Neural progenitor cell (in vitro differentiated cells): ENCODE measurements around the gene DESI2. TPM values are rescaled to one million over a fixed set of nuclear protein-coding genes. Genes with fewer than 3 reads are reported as not detected.

Experiments
- DNase-seq: peaks from one replicate; pipeline ENCODE4 v3.0.0-alpha.2; 2016; ENCODE audit warnings: low spot score
- H2AFZ ChIP-seq: fragments of 200-600 bp; sonication (generic); replicated peaks from 2 replicates; pipeline ENCODE4 v1.6.1; 2016; ENCODE audit warnings: antibody characterized with exemption
- H3F3A ChIP-seq: fragments of 200-600 bp; sonication (generic); 2 replicates; pipeline ENCODE4 v1.6.1; 2016; ENCODE audit warnings: antibody characterized with exemption, low read depth
- H3K27ac ChIP-seq: fragments of 200-600 bp; sonication (generic); 2 replicates; pipeline ENCODE4 v1.5.1; 2016; ENCODE audit warnings: mild to moderate bottlenecking
- H3K27me3 ChIP-seq: fragments of 200-600 bp; sonication (generic); 2 replicates; pipeline ENCODE4 v1.6.1; 2016; ENCODE audit warnings: mild to moderate bottlenecking, moderate library complexity
- H3K36me3 ChIP-seq: fragments of 200-600 bp; sonication (generic); 2 replicates; pipeline ENCODE4 v1.5.1; 2016
- H3K4me1 ChIP-seq: fragments of 200-600 bp; sonication (generic); 2 replicates; pipeline ENCODE4 v1.6.1; 2016; ENCODE audit warnings: mixed run types
- H3K4me2 ChIP-seq: fragments of 200-600 bp; sonication (generic); 2 replicates; pipeline ENCODE4 v1.6.1; 2016
- H3K4me3 ChIP-seq: fragments of 200-600 bp; sonication (generic); 2 replicates; pipeline ENCODE4 v1.5.1; 2016
- H3K79me2 ChIP-seq: fragments of 200-600 bp; sonication (generic); 2 replicates; pipeline ENCODE4 v1.6.1; 2016; ENCODE audit warnings: low read depth
- H3K9ac ChIP-seq: fragments of 200-600 bp; sonication (generic); 2 replicates; pipeline ENCODE4 v1.6.1; 2016
- H3K9me3 ChIP-seq: fragments of 200-600 bp; sonication (generic); 2 replicates; pipeline ENCODE4 v1.5.1; 2016; ENCODE audit warnings: low read depth
- H4K20me1 ChIP-seq: fragments of 200-600 bp; sonication (generic); 2 replicates; pipeline ENCODE4 v1.6.1; 2016; ENCODE audit warnings: low read depth
- H3K27ac Mint-ChIP-seq: 3 replicates; pipeline ENCODE4 v1.8.0; 2021; ENCODE audit warnings: mixed read lengths
- H3K27me3 Mint-ChIP-seq: 2 replicates; pipeline ENCODE4 v1.8.0; 2022; ENCODE audit warnings: low read depth, mild to moderate bottlenecking, inconsistent platforms, moderate library complexity, mixed read lengths; ENCODE audit not compliant: insufficient read depth
- H3K36me3 Mint-ChIP-seq: 3 replicates; pipeline ENCODE4 v1.8.0; 2021; ENCODE audit warnings: mixed read lengths
- H3K4me1 Mint-ChIP-seq: 3 replicates; pipeline ENCODE4 v1.8.0; 2021; ENCODE audit warnings: mixed read lengths
- H3K4me3 Mint-ChIP-seq: 3 replicates; pipeline ENCODE4 v1.8.0; 2021; ENCODE audit warnings: mild to moderate bottlenecking, moderate library complexity, mixed read lengths
- H3K9me3 Mint-ChIP-seq: 3 replicates; pipeline ENCODE4 v1.8.0; 2020; ENCODE audit warnings: mixed read lengths
- CTCF ChIP-seq: fragments of 200-600 bp; sonication (generic); IDR thresholded peaks from 2 replicates; pipeline ENCODE4 v1.5.1; 2017; ENCODE audit warnings: antibody characterized with exemption, mild to moderate bottlenecking
- EZH2 ChIP-seq: fragments of 200-600 bp; sonication (generic); IDR thresholded peaks from 2 replicates; pipeline ENCODE4 v1.6.1; 2017; ENCODE audit warnings: antibody characterized with exemption, mild to moderate bottlenecking, moderate library complexity
- EZH2phosphoT487 ChIP-seq: fragments of 200-600 bp; sonication (generic); IDR thresholded peaks from 2 replicates; pipeline ENCODE4 v1.6.1; 2017; ENCODE audit warnings: antibody characterized with exemption
- total RNA-seq: library from RNA; depleted of rRNA; stranded (reverse); fragments of >200 nt; gene quantifications from 2 replicates; pipeline ENCODE4 v1.2.3, GENCODE V29; 2015; ENCODE audit warnings: low replicate concordance

DESI2 gene
- total RNA-seq, 1 donor from 2014 or later, result 110 TPM

GRCh38 chr1:244713332-244713731, 60.4 kb downstream of the DESI2 start:
- TF ChIP-seq EZH2phosphoT487 (no peak), EZH2 (no peak), CTCF (no peak)
- H3K9me3 Mint-ChIP-seq, result no peaks in the 10 kb centered on the region
- no peak overlapping the region for H2AFZ ChIP-seq
- no peaks in the 10 kb centered on the region for H3K36me3 ChIP-seq
- H3K79me2 ChIP-seq, result no peaks in the 10 kb centered on the region
- H3K27ac ChIP-seq, result no peak overlapping the region
- no peaks in the 10 kb centered on the region for H3K27me3 Mint-ChIP-seq
- no peaks in the 10 kb centered on the region for H3K36me3 Mint-ChIP-seq
- no peaks in the 10 kb centered on the region for H3K9me3 ChIP-seq
- no peak for DNase-seq
- H3K4me3 ChIP-seq, result no peak overlapping the region
- H3K27me3 ChIP-seq, result no peaks in the 10 kb centered on the region
- H3K27ac Mint-ChIP-seq, result no peak overlapping the region
- H3K4me1 Mint-ChIP-seq, result no peaks in the 10 kb centered on the region
- H3K4me1 ChIP-seq, result no peaks in the 10 kb centered on the region
- H3K9ac ChIP-seq, result no peak overlapping the region
- H3F3A ChIP-seq, result no peaks in the 10 kb centered on the region
- H3K4me3 Mint-ChIP-seq, result no peak overlapping the region
- H3K4me2 ChIP-seq, result no peak overlapping the region
- no peaks in the 10 kb centered on the region for H4K20me1 ChIP-seq

- Mint-ChIP-seq H3K27me3 (peaks cover 13% of the 10 kb centered on the region), H3K9me3 (peaks cover 9% of the 10 kb centered on the region), H3K36me3 (peaks cover 3% of the 10 kb centered on the region), H3K27ac (no peak overlapping the region), H3K4me3 (no peak overlapping the region), H3K4me1 (peaks cover 18% of the 10 kb centered on the region)
- Histone ChIP-seq H4K20me1 (no peaks in the 10 kb centered on the region), H3K27ac (no peak overlapping the region), H3K9me3 (no peaks in the 10 kb centered on the region), H3K4me1 (no peaks in the 10 kb centered on the region), H3F3A (peaks cover 30% of the 10 kb centered on the region), H3K9ac (no peak overlapping the region), H3K27me3 (peaks cover 27% of the 10 kb centered on the region), H3K4me3 (no peak overlapping the region), H3K4me2 (no peak overlapping the region), H3K36me3 (no peaks in the 10 kb centered on the region), H2AFZ (no peak overlapping the region), H3K79me2 (no peaks in the 10 kb centered on the region)
- TF ChIP-seq EZH2phosphoT487 (no peak), EZH2 (no peak), CTCF (no peak)
- no peak for DNase-seq
These were observed 75.0 kb downstream of the DESI2 start for GRCh38 chr1:244727871-244728474.

- H3F3A ChIP-seq, result peaks cover 30% of the 10 kb centered on the region
- H3K27me3 ChIP-seq, result peaks cover 27% of the 10 kb centered on the region
- Mint-ChIP-seq H3K27me3 (peaks cover 9% of the 10 kb centered on the region), H3K4me1 (peaks cover 16% of the 10 kb centered on the region), H3K4me3 (peak overlapping the region; percentile 77), H3K9me3 (peaks cover 14% of the 10 kb centered on the region), H3K36me3 (peaks cover 3% of the 10 kb centered on the region), H3K27ac (no peak overlapping the region)
- H3K4me3 ChIP-seq, result peak overlapping the region; percentile 35
- H3K9me3 ChIP-seq, result no peaks in the 10 kb centered on the region
- H3K4me1 ChIP-seq, result no peaks in the 10 kb centered on the region
- no peaks in the 10 kb centered on the region for H4K20me1 ChIP-seq
- H3K4me2 ChIP-seq, result peak overlapping the region; percentile 79
- no peaks in the 10 kb centered on the region for H3K36me3 ChIP-seq
- peak; percentile 63 for DNase-seq
- no peak overlapping the region for H3K9ac ChIP-seq
- H3K27ac ChIP-seq, result no peak overlapping the region
- TF ChIP-seq CTCF, result no peak
- TF ChIP-seq EZH2phosphoT487, result peak; percentile 29
- TF ChIP-seq EZH2, result peak; percentile 5
- no peaks in the 10 kb centered on the region for H3K79me2 ChIP-seq
- peak overlapping the region; percentile 87 for H2AFZ ChIP-seq
These were observed 77.4 kb downstream of the DESI2 start for GRCh38 chr1:244730153-244730933.
